ENCODE data around the gene CARD9.
A peak's percentile ranks its signal among the peaks of the same experiment; 100 is the strongest.

Gene CARD9

GRCh38 chr9:136401173-136401922, 27.9 kb upstream of the CARD9 start:
- no peak for DNase-seq

GRCh38 chr9:136400038-136400834, 26.8 kb upstream of the CARD9 start, which contains the start of gene SNAPC4:
SNAPC4 (minus strand) TSS chr9:136400170; CDS start chr9:136398428, 1,742 bp downstream.
- DNase-seq: peak; percentile 40 to 84

GRCh38 chr9:136399176-136400037, 25.9 kb upstream of the CARD9 start:
- no peak for DNase-seq

GRCh38 chr9:136398286-136398685, 24.8 kb upstream of the CARD9 start:
- DNase-seq: no peak

- no peak for DNase-seq
Observed at GRCh38 chr9:136397643-136398042, 24.2 kb upstream of the CARD9 start.

GRCh38 chr9:136396219-136396515, 22.7 kb upstream of the CARD9 start:
- no peak for DNase-seq

- no peak for DNase-seq
Observed at GRCh38 chr9:136395345-136396218, 22.1 kb upstream of the CARD9 start.

GRCh38 chr9:136395020-136395340, 21.5 kb upstream of the CARD9 start:
- DNase-seq: no peak

- DNase-seq: no peak
Observed at GRCh38 chr9:136394312-136395019, 21.0 kb upstream of the CARD9 start.

- DNase-seq: no peak
Observed at GRCh38 chr9:136393531-136393930, 20.1 kb upstream of the CARD9 start.

- no peak for DNase-seq
Observed at GRCh38 chr9:136392538-136393449, 19.3 kb upstream of the CARD9 start.

- no peak for DNase-seq
Observed at GRCh38 chr9:136391737-136392537, 18.5 kb upstream of the CARD9 start.

GRCh38 chr9:136389396-136389795, 15.9 kb upstream of the CARD9 start:
- DNase-seq: no peak

GRCh38 chr9:136387217-136387616, 13.7 kb upstream of the CARD9 start:
- no peak for DNase-seq

GRCh38 chr9:136386018-136386417, 12.5 kb upstream of the CARD9 start:
- DNase-seq: peak; percentile 1 to 42

- no peak for DNase-seq
Observed at GRCh38 chr9:136385015-136385414, 11.5 kb upstream of the CARD9 start.

- no peak for DNase-seq
Observed at GRCh38 chr9:136383436-136383835, 10.0 kb upstream of the CARD9 start.

- no peak for DNase-seq
Observed at GRCh38 chr9:136381966-136382513, 8.6 kb upstream of the CARD9 start.

GRCh38 chr9:136381311-136381710, 7.8 kb upstream of the CARD9 start:
- no peak for DNase-seq

- DNase-seq: no peak
Observed at GRCh38 chr9:136380381-136380780, 6.9 kb upstream of the CARD9 start.

Measured in NCI-H446 (cell line).